Measurements from ENCODE around the gene MYLK.
A peak's percentile ranks its signal among the peaks of the same experiment; 100 is the strongest.
"Not testable (repeated sequence)": the region's sequence is repeated elsewhere in the genome, so short reads cannot be mapped to it uniquely, and the experiment has no call there.

Gene MYLK, protein sequence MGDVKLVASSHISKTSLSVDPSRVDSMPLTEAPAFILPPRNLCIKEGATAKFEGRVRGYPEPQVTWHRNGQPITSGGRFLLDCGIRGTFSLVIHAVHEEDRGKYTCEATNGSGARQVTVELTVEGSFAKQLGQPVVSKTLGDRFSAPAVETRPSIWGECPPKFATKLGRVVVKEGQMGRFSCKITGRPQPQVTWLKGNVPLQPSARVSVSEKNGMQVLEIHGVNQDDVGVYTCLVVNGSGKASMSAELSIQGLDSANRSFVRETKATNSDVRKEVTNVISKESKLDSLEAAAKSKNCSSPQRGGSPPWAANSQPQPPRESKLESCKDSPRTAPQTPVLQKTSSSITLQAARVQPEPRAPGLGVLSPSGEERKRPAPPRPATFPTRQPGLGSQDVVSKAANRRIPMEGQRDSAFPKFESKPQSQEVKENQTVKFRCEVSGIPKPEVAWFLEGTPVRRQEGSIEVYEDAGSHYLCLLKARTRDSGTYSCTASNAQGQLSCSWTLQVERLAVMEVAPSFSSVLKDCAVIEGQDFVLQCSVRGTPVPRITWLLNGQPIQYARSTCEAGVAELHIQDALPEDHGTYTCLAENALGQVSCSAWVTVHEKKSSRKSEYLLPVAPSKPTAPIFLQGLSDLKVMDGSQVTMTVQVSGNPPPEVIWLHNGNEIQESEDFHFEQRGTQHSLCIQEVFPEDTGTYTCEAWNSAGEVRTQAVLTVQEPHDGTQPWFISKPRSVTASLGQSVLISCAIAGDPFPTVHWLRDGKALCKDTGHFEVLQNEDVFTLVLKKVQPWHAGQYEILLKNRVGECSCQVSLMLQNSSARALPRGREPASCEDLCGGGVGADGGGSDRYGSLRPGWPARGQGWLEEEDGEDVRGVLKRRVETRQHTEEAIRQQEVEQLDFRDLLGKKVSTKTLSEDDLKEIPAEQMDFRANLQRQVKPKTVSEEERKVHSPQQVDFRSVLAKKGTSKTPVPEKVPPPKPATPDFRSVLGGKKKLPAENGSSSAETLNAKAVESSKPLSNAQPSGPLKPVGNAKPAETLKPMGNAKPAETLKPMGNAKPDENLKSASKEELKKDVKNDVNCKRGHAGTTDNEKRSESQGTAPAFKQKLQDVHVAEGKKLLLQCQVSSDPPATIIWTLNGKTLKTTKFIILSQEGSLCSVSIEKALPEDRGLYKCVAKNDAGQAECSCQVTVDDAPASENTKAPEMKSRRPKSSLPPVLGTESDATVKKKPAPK (N-terminal part only)

DNA sequence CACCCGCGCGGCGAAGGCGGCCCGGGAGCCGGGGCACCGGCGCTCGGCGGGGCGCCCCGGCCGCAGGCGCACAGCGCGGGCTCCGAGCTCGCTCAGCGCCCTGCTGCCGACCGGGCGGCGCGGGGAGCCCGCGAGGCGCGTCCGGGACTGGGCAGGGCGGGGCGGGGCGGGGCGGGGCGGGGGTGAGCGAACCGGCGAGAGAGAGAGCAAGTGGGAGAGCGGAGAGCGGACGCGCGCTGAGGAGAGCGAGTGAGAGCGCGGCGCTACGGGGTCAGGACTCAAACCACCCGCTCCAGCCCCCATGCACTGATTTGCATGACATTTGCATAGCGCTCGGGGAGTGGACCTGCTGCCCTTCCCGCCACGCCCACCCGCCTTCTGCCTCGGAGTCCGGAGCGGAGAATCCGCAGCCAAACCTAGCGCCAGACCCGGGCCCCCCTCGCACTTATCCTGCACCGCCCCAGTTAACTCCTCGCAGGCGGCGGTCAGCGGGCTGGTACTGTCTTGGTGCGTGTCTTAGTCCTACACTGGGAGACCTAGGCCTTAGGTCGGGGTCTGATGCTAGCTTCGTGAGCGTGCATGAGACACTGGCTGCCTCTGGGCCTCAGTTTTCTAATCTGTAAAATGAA lies at the start of gene MYLK:
Gene MYLK, minus strand, starts transcription at position 130 of the 629 bp plus-strand sequence. CDS start 90,491 bp downstream, outside the sequence.
- DNase-seq, result peak; percentile 46

DNA sequence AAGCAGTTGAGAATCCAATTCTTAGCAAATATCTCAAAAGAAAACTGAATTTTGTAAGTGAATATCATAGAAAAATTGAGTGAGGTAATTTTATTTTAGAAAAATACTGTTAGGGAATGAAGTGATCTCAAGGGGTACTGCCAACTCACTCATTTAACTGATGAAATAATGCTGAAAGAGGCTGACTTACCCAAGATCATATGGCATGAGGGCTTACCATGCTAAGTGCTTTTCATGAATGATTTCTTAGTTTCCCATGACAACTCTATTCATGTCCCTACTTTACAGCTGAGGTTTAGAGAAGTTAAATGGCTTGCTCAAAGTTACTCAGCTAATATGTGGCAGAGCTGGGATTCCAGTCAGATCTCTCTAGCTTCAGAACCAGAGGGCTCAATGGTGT lies 46.3 kb upstream of the MYLK start:
- no peak for DNase-seq

DNA sequence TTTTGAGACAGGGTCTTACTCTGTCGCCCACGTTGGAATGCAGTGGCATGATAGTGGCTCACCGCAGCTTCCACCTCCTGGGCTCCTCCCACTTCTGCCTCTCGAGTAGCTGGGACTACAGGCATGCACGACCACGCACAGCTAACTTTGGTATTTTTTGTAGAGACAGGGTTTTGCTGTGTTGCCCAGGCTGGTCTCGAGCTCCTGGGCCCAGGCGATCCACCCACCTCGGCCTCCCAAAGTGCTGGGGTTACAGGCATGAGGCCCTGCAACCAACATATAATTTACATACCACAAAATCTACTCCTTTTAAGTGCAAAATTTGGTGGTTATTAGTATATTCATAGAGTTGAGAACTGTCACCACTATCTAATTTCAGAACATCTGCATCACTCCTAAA lies 45.2 kb upstream of the MYLK start:
- DNase-seq, result no peak

DNA sequence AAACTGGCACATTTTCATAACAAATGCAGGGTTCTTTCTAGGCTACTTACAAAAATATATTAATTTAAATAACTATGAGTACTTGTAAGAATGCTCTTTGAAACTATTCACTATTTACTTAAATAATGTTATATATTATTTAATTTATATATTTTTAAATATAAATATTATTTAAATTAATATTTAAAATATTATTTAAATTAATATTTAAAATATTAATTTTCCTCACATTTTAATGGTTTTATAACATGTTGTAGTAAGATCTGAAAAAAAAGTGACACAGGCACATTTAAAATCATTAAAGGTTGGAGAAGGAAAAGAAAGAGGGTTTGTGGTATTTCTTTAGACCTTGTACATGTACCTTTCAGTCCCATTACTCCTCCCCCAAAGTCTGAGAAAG lies 42.3 kb upstream of the MYLK start:
- DNase-seq, result no peak

DNA sequence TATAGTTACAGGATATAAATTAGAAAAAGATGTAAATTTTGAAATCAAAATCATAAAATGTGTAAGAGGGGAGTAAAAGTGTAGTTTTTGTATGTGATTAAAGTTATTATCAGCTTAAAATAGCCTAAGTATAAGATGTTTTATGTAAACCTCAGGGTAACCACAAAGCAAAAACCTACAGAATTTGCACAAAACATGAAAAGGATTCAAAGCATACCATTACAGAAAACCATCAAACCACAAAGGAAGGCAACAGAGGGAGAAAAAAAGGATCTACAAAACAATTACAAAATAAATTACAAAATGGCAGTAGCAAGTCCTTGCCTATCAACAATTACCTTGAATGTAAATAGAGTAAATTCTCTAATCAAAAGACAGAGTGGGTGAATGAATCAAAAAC lies 36.7 kb upstream of the MYLK start:
- no peak for DNase-seq

DNA sequence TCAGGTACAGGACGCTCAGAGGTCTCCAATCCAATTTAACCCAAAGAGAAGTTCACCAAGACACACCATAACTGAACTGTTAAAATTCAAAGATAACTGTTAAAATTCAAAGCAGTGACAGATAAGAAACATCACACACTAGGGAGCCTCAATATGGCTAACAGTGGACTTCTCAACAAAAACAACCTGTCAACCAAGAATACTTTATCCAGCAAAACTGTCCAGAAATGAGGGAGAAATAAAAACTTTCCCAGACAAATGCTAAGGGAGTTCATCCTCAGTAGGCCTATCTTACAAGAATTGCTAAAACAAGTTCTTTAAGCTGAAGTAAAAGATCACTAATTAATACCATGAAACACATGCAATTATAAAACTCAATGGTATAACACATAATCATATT lies 36.3 kb upstream of the MYLK start:
- no peak for DNase-seq

DNA sequence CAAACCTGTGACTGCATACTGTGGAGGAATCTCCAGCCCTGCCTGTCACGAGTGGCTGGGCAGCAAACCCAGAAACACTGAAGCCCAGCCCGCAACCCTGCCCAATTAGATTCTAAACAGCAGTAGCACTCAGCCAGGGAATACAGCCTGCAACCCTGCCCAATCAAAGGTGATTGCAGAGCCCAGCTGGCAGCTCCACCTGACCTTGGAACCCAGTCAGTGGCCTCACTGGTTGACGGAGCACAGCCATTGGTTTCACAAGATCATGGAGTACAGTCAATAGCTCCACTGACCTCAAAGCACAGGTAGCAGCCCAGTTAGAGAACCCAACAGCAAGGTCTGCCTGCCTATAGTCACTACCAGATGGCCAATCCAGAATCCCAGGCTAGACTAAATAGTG lies 35.2 kb upstream of the MYLK start:
- DNase-seq, result no peak

DNA sequence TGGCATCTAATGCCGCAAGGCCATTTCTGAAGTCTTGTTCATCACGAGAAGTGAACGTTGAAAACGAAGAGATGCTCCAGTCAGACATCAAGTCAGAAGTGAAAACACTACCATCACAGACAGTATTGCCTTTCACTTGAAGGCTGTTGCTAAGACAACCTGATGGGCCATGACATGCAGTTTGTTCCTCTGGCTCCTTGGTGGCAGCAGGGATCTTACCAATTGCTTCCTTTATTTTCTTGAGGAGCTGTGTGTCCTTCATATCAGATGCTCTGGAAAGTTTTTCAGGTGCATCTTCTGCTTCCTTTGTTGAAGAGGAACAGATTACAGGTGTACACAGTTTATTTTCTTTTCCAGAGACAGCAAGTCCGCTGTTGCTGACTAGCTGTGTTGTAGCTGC lies 30.7 kb upstream of the MYLK start:
- DNase-seq, result no peak

DNA sequence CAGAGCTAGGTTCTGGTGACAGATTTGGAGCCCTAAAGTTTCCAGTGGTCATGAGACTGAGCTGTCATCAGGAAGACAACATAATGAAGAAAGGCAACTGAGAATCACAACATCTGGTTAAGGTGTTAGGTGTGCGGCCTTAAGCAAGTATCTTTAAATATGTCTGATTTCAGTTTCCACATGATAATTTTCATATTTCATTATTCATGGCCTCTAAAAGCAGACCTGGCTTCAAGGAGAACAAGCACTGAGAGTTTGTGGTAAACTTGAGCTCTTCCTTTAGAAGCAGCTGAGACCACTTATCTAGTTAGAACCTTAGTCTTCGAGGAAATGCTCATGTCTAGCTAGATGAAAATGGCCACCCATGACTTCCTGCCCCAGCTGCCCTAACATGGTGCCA lies 25.7 kb upstream of the MYLK start:
- no peak for DNase-seq

DNA sequence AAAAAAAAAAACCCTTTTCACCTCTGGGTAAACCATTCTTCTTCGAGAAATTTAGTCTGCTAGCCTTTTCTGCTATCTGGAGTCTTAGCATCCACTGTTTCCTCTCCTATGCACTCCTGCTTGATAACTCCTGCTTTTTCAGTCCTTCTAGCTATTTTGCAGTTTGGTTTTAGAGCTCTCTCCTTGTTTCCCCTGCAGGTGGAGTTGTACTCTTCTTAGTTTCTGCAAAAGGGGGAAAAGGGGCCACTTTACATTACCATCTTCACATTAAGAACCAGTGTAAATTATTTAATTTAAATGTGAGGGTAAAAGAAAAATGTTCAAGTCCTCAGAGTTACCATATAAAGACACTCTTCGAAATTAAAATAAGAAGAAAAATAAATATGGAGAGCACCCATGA lies 23.6 kb upstream of the MYLK start:
- no peak for DNase-seq

DNA sequence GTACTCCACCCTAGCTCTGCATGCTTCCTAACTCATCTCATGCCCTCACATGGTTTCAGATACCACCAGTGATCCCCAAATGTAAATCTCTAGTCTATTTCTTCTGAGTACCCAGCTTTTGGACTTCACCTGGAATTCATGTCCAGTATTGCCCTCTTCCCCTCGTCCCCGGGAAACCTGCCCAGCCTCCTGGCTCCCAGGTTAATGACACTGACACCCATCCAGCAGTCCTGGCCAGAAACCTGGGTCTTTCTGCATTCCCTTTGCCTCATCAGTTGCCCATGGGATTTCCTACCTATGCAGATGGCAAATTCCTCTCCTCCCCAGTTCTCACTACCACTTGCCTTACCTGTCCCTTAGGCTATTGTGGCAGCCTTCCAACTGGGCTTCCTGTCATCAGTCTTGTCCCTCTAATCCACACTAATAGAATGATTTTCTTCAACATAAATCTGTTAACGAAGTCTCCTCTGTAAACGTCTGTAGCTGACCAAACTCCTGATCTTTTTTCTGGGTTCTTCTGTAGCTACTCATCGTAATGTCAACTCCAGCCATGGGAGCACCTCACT lies 15.3 kb upstream of the MYLK start:
- no peak for DNase-seq

DNA sequence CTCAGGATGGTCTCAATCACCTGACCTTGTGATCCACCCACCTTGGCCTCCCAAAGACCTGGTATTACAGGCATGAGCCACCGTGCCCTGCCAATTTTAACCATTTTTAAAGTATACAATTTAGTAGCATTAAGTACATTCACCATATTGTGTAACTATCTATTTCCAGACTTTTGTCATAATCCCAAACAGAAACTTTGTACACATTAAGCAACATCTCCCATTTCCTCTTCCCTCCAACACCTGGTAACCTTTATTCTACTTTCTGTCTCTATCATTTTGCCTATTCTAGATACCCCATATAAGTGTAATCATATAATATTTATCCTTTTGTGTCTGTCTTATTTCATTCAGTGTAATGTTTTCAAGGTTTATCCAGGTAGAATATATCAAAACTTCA lies 8.9 kb upstream of the MYLK start:
- no peak for DNase-seq

DNA sequence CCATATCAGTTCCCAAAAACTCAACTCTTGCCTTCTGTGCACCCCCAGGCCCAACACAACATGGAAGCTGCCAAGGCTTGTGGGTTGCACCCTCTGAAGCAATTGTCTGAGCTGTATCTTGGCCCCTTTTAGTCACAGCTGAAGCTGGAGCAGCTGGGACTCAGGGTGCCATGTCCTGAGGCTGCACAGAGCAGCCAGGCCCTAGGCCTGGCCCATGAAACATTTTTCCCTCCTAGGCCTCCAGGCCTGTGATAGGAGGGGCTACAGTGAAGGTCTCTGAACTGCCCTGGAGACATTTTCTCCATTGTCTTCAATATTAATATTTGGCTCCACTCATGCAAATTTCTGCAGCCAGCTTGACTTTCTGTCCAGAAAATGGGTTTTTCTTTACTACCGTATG lies 8.1 kb upstream of the MYLK start:
- DNase-seq, result no peak

DNA sequence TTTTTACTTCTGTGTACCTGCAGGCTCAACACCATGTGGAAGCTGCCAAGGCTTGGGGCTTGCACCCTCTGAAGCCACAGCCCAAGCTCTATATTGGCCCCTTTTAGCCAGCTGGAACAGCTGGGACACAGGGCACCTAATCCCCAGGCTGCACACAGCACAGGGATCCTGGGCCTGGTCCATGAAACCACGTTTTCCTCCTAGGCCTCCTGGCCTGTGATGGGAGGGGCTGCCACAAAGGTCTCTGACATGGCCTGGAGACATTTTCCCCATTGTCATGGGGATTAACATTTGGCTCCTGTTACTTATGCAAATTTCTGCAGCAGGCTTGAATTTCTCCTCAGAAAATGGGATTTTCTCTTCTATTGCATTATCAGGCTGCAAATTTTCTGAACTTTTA lies 6.9 kb upstream of the MYLK start:
- DNase-seq, result not testable (repeated sequence)

DNA sequence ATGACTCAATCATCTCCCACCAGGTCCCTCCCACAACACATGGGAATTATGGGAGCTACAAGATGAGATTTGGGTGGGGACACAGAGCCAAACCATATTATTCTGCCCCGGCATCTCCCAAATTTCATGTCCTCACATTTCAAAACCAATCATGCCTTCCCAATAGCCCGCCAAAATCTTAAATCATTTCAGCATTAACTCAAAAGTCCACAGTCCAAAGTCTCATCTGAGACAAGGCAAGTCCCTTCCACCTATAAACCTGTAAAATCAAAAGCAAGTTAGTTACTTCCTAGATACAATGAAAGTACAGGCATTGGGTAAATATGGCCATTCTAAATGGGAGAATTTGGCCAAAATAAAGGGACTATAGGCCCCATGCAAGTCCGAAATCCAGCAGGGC lies 6.0 kb upstream of the MYLK start:
- not testable (repeated sequence) for DNase-seq

DNA sequence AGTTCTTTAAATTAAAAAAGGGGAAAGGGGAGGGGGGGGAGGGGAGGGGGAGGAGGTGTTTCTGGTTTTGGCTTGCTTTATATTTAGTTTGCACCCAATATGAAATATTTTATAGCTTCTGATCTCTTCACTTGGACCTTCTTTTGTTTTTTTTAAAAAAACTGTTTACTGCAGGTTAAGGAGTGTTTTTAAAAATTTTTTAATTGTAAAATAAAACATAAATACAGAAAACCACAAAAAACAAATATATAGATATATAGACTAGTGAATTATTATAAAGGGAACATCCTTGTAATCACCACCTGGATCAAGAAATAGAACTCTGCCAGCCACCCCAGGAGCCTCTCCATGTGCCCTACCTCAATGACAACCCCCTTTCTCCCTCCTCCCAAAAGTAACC lies 861 bp upstream of the MYLK start:
- DNase-seq, result no peak

DNA sequence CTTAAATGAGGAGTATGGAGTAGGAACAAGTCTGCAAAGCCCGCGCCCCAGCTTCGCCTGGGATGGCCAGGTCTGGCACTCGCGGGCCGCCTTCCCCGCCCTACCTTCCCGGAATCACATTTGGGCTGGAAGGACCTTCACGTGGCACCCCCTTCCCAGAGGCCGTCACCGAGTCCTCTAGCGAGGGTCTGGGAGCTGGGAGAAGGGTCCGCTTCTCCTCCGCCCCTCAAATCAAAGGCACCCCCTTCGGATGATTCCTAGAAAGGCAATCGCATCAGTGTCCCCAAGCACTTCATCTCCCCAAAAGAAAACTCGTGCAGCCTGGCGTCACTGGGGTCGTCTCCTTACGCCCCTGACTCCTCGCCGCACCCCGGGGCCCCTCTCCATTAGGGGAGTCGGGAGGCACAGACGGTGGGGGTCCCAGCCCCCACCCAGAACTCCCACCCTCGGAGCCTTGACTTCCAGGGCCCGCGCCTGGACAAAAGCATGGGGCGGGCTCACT lies 380 bp downstream of the MYLK start:
- no peak for DNase-seq

DNA sequence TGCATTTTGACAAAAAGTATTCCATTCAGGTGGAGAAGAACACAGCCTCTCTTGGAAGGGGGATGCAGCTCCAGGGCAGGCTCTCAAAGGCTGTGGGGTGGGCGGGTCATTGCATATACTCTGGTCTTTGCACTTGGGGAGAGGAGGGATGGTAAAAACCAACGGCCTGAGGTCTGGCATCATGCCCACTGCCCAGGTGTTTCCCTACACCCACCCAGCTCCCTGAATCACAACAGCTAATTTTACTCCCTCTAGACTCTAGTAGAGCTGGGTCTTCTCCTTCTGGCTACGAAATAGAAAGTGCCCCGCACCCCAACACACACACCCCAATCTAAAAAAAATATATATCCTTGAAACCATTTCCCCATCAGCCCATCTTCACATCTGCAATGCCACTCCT lies 1.0 kb downstream of the MYLK start:
- no peak for DNase-seq

DNA sequence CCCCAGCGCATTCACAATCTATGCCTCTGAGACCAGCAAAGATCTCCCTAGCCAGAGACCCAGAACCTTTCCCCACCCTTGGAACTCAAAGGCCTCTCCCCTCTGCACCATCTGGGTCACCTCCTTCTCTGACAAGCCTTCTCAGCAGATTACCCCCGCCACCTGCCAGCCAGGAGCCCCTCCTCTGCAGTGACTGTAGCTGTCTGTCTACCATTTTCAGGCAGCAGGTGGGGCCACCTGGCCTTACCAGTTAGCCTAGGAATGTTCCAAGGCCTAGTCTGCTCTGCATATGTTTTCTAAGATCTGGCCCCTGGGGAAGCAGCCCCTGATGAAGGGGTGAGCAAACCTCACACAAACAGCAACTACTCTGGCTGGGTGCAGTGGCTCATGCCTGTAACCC lies 2.4 kb downstream of the MYLK start:
- DNase-seq, result no peak

DNA sequence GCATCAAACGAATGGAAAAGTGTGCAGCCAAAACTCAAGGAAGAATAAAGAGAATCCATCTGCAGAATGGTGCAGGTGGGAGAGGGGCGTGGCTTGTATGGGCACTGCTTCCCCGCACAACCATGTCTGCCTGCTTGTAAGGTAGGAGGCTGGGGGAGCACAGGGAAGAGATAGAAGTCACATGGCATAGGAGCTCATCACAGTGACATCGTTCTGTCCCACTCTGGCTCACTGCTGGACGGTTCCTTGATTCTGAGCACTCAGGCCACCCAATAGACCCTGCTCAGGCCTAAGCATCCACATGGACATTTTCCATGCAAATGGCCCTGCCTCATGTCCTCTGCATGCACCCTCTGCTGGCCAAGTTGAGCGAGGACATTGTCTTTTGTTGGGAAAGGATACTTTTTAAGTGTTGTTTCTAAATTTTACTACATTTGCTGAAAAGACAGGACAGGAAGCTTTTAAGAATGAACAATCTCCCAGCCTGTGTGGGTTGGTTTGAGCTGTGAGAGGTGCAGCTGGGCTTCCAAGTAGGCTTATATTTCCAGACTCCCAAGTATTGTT lies 3.1 kb downstream of the MYLK start:
- DNase-seq, result no peak

DNA sequence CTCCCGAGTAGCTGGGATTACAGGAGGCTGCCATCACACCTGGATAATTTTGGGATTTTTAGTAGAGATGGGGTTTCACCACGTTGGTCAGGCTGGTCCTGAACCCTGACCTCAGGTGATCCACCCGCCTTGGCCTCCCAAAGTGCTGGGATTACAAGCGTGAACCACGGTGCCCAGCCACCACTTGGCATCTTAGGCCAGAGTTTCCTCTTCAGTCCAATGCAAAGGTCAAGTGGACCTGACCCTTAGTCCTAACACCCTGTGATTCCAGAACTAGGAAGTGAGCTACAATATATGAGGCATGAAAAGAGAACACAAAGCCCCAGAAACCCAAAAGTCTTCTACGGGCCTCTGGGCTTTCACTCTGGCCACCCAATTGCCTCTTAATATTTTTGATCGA lies 5.3 kb downstream of the MYLK start:
- DNase-seq, result no peak

DNA sequence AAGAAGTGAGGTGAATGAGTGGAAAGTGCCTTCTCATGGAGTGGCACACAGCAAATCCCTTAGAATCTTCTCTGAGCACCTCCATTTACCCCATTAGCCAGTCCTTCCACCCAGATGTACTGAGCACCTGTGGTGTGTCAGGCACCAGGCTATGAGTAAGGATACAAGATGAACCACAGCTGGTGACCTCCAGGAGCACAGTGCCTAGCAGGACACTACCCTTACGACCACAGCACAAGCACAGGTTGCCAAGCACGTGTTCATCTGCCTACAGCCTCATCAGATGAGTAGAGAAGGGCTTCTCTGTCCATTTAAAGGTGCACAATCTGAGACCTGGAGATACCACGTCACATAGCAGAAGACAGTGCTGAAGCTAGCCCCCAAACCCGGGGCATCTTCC lies 6.2 kb downstream of the MYLK start:
- DNase-seq, result no peak

Data from CD4-positive, alpha-beta T cell treated with Interleukin-15 for 1 hour (primary cell).